CD4-positive, alpha-beta T cell treated with Interleukin-2 at 100 ng/mL for 4 hours (primary cell): ENCODE results near the gene SIPA1L3.

Source experiments
- DNase-seq: peaks from one replicate; pipeline ENCODE4 v3.0.0-alpha.2; 2020; ENCODE audit warnings: low spot score

SIPA1L3 gene

GRCh38 chr19:37946132-37946531, 39.1 kb downstream of the SIPA1L3 start:
- no peak for DNase-seq

GRCh38 chr19:37947778-37948177, 40.8 kb downstream of the SIPA1L3 start:
- no peak for DNase-seq

DNA sequence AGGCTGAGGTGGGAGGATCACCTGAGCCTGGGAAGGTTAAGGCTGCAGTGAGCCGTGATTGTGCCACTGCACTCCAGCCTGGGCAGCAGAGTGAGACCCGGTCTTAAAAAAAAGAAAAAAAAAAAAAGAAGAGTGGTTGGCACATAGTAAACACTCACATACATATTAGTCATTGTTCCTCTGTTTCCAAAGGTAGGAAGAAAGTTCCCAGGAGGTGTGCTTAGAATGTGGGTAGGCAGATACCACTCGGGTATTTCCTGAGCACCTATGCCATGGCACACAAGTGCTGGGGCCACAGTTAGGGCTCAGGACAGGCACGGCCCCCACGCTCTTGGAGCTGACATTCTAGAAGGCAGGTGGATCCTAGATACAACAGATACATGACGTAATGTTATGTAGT, 41.4 kb downstream of the SIPA1L3 start:
- no peak for DNase-seq

DNA sequence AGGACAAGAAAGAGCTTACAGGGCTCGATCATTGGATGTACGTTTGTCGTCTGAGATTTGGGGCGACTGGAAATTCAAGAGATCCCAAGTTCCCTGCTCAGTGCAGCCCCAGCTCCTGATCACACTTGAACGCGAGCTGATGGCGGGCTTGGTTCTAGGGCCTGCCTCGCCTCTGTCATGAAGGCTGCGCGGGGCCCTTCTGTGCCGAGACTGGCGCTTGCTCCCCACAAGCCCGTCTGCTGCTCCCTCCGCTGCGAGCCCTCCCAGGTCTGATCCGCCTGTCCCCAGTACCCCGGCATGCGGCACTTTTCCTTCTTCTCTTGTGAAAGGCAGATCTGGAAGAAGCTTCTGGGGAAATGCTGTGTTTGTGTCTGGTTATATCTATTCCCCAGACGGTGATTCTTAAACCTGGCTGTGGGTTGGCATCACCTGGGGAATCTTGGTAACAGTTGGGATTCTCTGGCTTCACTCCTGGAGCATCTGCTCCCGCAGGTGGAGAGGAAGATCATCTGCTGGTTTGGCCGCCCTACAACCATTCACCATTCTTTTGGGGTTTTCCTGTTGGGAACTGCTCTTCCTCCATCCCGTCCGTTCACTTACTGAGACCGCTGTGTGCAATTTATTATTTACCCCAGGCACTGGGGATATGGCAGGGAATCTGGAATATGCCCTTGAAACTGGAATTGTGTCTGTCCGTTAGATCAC, 43.6 kb downstream of the SIPA1L3 start:
- no peak for DNase-seq

DNA sequence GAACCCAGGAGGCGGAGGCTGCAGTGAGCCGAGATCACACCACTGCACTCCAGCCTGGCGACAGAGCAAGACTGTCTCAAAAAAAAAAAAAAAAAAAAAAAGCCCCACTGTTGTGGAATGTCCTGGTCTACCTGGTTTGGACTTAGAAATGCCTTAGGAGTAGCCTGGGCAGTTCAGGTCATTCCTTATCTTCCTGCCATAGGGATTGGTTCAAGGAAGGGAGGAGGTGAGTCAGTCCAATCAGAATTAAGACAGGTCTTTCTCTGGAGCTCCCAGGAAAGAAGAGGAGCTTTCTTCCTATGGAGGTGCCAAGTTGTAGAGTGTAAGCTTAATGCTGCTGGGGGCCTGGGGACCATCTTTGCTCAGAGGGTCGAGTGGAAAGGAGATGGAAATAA, 44.8 kb downstream of the SIPA1L3 start:
- DNase-seq = no peak

DNA sequence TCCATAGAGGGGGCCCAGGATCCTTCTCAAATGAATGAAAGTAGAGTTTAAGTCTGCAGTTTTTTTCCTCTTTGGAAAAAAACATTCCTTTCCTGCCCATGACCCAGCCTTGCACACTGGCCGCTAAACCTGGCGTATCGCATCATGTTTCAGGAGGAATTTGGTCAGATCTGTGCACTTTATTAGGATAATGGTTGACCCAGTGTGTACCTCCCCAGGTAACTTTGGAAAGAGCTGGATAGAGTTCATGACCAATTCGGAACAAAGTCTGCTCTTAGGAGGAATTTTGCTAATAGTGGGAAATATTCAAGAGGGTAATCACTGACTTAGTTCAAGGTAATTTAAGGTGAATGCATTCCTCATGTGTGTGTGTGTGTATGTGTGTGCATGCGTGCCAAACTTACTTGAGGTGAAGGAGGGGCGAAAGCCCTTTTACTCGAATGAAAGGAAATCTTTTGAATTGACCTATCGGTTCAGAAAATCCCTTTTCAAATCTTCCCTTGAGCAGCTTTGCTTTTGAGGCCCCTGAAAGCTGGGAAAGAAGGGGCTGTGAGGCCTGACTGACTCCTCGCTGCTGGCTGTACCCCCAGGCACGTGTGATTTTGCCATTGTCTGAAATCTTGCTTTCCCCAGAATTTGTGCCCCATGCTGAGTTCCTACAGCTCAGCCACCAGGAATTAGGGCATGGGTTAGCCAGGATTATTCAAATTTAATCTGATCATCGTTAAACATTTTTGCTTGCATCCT, 46.3 kb downstream of the SIPA1L3 start:
- no peak for DNase-seq

DNA sequence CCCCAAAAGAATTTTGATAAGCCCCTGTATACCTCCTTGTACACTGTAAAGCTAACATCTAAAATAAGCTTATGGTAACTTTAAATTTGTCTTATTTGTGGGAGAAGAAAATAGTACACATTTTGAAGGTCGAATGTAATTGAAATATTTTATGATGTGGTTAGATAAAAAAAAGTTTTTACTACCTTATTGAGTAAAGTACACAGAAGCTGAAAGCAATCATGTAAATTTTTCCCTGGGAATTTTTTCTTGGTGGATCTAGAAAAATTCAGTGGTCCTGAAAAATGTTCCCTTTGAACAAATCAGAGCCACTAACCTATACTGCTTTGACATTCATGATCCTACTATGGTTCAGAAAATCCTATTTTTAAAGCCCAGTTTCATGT, 46.9 kb downstream of the SIPA1L3 start:
- no peak for DNase-seq

- no peak for DNase-seq
These were observed 47.4 kb downstream of the SIPA1L3 start for GRCh38 chr19:37954421-37954874.

DNA sequence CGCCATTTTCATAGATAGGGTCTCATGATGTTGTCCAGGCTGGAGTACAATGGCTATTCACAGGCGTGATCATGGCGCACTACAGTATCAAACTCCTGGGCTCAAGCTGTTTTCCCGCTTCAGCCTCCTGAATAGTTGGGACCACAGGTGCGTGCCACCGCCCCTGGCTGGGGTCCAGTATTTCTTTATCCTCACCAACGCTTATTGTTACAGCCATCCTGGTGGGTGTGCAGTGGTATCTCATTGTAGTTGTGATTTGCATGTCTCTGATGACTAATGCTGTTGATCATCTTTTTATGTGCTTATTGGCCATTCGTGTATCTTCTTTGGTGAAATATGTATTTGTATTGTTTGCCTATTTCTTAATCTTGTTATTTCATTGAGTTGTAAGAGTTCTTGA, 49.0 kb downstream of the SIPA1L3 start:
- DNase-seq = no peak

DNA sequence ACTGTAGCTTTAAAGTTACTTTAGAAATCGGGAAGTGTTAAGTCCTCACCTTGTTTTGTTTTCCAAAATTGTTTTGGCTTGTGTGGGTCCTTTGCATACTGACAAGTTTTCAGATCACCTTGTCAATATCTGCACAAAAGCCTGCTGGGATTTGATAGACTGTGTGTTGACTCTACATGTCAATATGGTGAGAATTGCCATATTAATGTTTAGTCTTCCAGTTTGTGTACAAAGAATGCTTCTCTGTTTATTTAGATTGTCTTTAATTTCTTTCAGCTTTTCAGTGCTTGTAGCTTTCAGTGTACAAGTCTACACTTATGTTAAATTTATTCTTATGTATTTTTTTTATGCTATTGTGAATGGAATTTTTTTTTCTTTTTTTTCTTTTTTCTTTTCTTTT, 50.2 kb downstream of the SIPA1L3 start:
- DNase-seq = no peak

DNA sequence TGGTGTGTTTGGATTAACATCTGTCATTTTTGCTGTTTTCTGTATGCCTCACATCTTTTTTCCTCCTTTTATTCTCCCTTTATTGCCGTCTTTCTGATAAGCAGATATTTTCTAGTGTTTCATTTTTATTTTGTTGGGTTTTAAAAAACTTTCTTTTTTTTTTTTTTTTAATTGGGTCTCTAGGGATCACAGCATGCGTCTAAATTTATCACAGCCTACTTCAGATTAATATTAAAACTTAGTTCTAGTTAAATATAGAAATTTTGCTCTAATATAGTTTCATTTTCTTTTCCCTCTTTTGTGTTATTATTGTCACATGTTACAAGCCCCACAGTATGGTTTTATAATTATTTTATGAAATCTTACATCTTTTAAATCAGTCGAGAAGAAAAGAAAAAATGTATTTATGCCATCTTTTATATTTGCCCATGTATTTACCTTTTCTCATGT, 52.7 kb downstream of the SIPA1L3 start:
- DNase-seq = no peak

DNA sequence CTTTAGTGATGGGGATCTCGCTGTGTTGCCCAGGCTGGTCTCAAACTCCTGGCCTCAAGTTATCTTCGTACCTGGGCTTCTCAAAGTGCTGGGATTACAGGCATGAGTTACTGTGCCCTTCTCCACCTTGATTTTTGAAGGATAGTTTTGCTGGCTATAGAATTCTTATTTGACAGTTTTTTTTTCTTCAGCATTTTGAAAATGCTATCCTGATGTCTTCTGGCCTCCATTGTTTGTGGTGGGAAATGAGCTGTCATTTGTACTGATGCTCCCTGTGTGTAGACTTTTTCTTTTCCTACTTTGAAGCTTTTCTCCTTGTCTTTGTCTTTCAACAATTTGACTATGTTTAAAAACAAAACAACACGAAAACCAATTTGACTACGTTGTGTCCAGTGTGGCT, 54.2 kb downstream of the SIPA1L3 start:
- DNase-seq = no peak

DNA sequence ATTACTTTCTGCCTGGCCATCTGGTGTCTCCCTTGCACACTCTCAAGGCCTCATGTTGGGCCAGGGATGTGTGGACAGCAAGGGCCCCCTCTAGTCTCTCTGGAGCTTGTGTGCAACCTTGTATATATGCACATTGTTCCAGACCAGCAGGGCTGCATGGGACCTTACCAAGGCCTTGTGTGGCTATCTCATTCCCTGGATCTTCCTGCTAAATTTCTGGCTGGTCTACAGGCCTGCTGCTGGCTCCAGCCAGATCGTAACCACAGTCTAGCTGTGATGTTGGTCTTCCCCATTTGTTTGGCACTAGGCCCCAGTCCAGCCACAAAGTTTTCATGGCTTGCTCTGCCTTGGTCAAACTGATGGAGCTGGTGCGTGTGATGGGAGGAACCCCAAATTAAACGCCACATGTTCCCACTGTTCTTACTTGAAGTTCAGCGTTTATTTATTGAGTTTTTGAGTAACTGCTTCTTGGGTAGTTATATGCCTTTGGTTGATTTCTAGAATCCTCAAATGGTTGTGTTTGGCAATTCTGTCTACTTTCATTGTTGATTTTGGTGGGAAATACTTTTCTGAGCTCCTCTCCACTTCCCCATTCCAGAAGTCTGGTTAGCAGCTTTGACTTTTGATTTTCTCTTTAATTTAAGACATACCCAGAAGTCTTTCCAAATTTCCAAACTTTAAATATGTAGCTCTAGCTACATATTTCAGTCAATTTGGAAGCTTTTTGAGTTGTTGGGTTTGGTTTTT, 56.4 kb downstream of the SIPA1L3 start:
- DNase-seq = no peak

DNA sequence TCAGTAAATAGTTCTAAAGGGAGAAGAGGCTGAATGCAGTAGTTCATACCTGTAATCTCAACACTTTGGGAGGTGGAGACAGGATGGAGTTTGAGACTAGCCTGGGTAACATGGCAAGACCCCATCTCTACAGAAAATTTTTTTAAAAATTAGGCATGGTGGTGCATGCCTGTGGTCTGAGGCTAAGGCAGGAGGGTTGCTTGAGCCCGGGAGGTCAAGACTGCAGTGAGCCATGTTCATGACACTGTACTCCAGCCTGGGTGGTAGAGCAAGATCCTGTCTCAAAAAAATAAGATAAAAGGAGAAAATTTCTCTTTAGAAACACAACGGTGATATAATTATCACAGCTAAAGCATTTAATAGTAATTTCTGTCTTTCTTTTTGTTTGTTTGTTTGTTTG, 57.1 kb downstream of the SIPA1L3 start:
- no peak for DNase-seq

DNA sequence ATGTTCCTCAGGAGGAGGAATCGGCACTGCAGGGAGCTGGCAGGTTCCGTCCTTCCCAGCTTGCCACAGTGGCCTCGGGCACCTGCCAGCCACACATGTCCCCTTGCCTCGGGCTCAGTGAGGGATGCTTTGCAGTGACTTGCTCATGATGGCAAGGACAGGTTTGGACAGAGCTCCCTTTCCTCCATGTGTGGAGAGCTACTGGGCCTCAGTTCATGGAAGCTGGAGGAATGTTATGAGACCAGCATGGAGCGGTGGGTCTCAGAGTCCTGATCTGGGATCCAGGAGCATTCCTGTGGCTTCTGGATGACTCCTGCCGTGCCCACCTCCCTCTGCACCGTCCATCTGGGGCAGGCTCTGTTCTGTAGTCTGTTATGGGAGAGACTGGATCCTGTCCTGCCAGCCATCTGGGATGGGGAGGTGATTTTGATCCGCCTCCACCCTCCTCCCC, 59.2 kb downstream of the SIPA1L3 start:
- no peak for DNase-seq

GRCh38 chr19:37966662-37967231, 59.7 kb downstream of the SIPA1L3 start:
- no peak for DNase-seq

DNA sequence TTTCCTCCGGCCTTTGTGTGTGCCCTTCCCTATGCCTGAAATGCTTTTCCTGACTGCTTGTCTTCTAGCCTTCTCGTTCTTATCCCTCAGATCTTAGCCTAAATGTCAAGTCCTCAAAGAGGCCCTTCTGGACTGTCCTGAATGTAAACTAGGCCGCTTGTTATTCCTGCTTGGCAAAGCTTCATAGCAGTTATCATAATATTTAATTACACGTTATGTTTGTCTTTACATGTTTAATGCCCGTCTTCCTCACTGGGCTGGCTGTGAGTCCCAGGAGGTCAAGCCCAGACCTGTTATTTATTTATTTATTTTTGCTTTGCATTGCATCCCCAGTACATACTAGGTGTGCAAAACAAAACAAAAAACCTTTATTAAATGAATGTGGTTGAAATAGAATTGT, 62.7 kb downstream of the SIPA1L3 start:
- DNase-seq = no peak

DNA sequence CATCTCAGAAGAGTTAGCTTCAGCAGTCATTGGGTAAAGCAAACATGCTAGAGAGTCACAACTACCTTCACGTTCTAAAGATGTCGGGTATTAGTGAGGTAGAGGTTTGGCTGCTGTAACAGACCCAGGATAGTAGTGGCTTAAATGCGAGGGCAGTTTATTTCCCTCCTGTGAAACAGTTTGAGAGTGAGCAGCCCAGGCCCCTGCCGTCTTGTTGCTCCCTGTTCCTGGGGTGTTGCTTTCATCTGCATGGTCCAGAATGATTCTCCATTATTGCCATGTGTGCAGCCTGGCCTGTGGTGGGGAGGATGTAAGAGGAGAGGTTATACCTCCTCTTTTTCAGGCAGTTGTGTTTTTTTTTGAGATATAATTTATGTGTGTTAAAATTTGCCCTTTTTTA, 63.7 kb downstream of the SIPA1L3 start:
- DNase-seq = no peak

GRCh38 chr19:37972803-37973202, 65.8 kb downstream of the SIPA1L3 start:
- no peak for DNase-seq

- no peak for DNase-seq
These were observed 66.7 kb downstream of the SIPA1L3 start for GRCh38 chr19:37973666-37974065.

GRCh38 chr19:37975071-37975470, 68.1 kb downstream of the SIPA1L3 start:
- DNase-seq = no peak
